HG02798 (cell line): Measurements from ENCODE around the gene NCKAP5.

Experiments
- ATAC-seq: cut with Tn5 transposase; IDR thresholded peaks from one replicate; pipeline ENCODE4 v1.9.1; 2021; ENCODE audit warnings: mild to moderate bottlenecking; ENCODE audit not compliant: unreplicated experiment, poor library complexity

Gene NCKAP5

GRCh38 chr2:132884292-132884691 lies 684.0 kb downstream of the NCKAP5 start:
- no peak for ATAC-seq

- no peak for ATAC-seq
These were observed 684.8 kb downstream of the NCKAP5 start for GRCh38 chr2:132883430-132883829.

GRCh38 chr2:132881546-132881945 lies 686.7 kb downstream of the NCKAP5 start:
- ATAC-seq, result no peak

GRCh38 chr2:132877923-132878322 lies 690.3 kb downstream of the NCKAP5 start:
- ATAC-seq, result no peak

- ATAC-seq, result no peak
These were observed 691.4 kb downstream of the NCKAP5 start for GRCh38 chr2:132876745-132877391.

- no peak for ATAC-seq
These were observed 693.1 kb downstream of the NCKAP5 start for GRCh38 chr2:132875193-132875592.

- no peak for ATAC-seq
These were observed 694.5 kb downstream of the NCKAP5 start for GRCh38 chr2:132873738-132874137.

GRCh38 chr2:132871831-132872230 lies 696.4 kb downstream of the NCKAP5 start:
- ATAC-seq, result no peak

- no peak for ATAC-seq
These were observed 704.3 kb downstream of the NCKAP5 start for GRCh38 chr2:132863961-132864360.

GRCh38 chr2:132860220-132860619 lies 708.0 kb downstream of the NCKAP5 start:
- ATAC-seq, result no peak

GRCh38 chr2:132859590-132859989 lies 708.7 kb downstream of the NCKAP5 start:
- ATAC-seq, result no peak

GRCh38 chr2:132857319-132857718 lies 710.9 kb downstream of the NCKAP5 start:
- no peak for ATAC-seq

- no peak for ATAC-seq
These were observed 717.6 kb downstream of the NCKAP5 start for GRCh38 chr2:132850688-132851087.

- ATAC-seq, result no peak
These were observed 719.1 kb downstream of the NCKAP5 start for GRCh38 chr2:132849118-132849517.

- ATAC-seq, result no peak
These were observed 722.9 kb downstream of the NCKAP5 start for GRCh38 chr2:132845339-132845738.

GRCh38 chr2:132844585-132844984 lies 723.7 kb downstream of the NCKAP5 start:
- no peak for ATAC-seq

- ATAC-seq, result no peak
These were observed 730.5 kb downstream of the NCKAP5 start for GRCh38 chr2:132837769-132838168.

GRCh38 chr2:132830321-132830827 lies 737.9 kb downstream of the NCKAP5 start:
- ATAC-seq, result no peak

- ATAC-seq, result no peak
These were observed 742.7 kb downstream of the NCKAP5 start for GRCh38 chr2:132825601-132826000.

- ATAC-seq, result no peak
These were observed 743.5 kb downstream of the NCKAP5 start for GRCh38 chr2:132824716-132825115.

- ATAC-seq, result no peak
These were observed 752.0 kb downstream of the NCKAP5 start for GRCh38 chr2:132816234-132816633.

GRCh38 chr2:132815516-132815915 lies 752.7 kb downstream of the NCKAP5 start:
- no peak for ATAC-seq
